HG03095 (cell line): ENCODE results near the gene PA2G4.
"Not testable (repeated sequence)": the region's sequence is repeated elsewhere in the genome, so short reads cannot be mapped to it uniquely, and the experiment has no call there.

ENCODE experiments used
- ATAC-seq: cut with Tn5 transposase; IDR thresholded peaks from one replicate; pipeline ENCODE4 v1.9.1; 2021; ENCODE audit warnings: moderate library complexity; ENCODE audit not compliant: unreplicated experiment

The PA2G4 gene

GRCh38 chr12:56152132-56152755, 47.9 kb downstream of the PA2G4 start, which contains the start of gene MYL6B:
Gene MYL6B (plus strand): TSS chr12:56152587. CDS start chr12:56153919, 1,332 bp downstream.
- ATAC-seq = peak; percentile 87

- ATAC-seq = no peak
These were observed 48.7 kb downstream of the PA2G4 start for GRCh38 chr12:56152756-56153677.

- ATAC-seq = no peak
These were observed 49.3 kb downstream of the PA2G4 start for GRCh38 chr12:56153678-56154065.

GRCh38 chr12:56154246-56154771, 50.0 kb downstream of the PA2G4 start:
- no peak for ATAC-seq

- ATAC-seq = no peak
These were observed 50.5 kb downstream of the PA2G4 start for GRCh38 chr12:56154818-56155217.

- no peak for ATAC-seq
These were observed 51.0 kb downstream of the PA2G4 start for GRCh38 chr12:56155256-56155845.

GRCh38 chr12:56156464-56157200, 52.3 kb downstream of the PA2G4 start:
- not testable (repeated sequence) for ATAC-seq

- peak; percentile 25 for ATAC-seq
These were observed 53.1 kb downstream of the PA2G4 start for GRCh38 chr12:56157201-56158028.

GRCh38 chr12:56158029-56158925, 53.9 kb downstream of the PA2G4 start, which contains the start of gene MYL6:
Gene MYL6 (plus strand): TSS chr12:56158359. CDS start chr12:56158402, 43 bp downstream.
- ATAC-seq = peak; percentile 80

- ATAC-seq = no peak
These were observed 54.6 kb downstream of the PA2G4 start for GRCh38 chr12:56158926-56159461.

GRCh38 chr12:56159482-56160192, 55.3 kb downstream of the PA2G4 start:
- no peak for ATAC-seq

- ATAC-seq = no peak
These were observed 55.9 kb downstream of the PA2G4 start for GRCh38 chr12:56160193-56160763.

- no peak for ATAC-seq
These were observed 56.7 kb downstream of the PA2G4 start for GRCh38 chr12:56160894-56161689.

- ATAC-seq = no peak
These were observed 57.5 kb downstream of the PA2G4 start for GRCh38 chr12:56161690-56162351.

GRCh38 chr12:56162468-56163290, 58.3 kb downstream of the PA2G4 start:
- no peak for ATAC-seq
